ENCODE results near the gene SLC7A11.

GRCh38 chr4:138275216-138275615, 33.1 kb upstream of the SLC7A11 start:
- TF ChIP-seq GATA2 (IDR thresholded peaks at IDR 0.05; ENCODE audit: low read depth, low read length) (no peak), GATA3 (IDR thresholded peaks at IDR 0.05; ENCODE audit: low read depth, low read length) (no peak)
